H9 (cell line): ENCODE results near the gene WARS2. TPM values are rescaled to one million over a fixed set of nuclear protein-coding genes. Genes with fewer than 3 reads are reported as not detected.

Source experiments
- DNase-seq: peaks from one replicate; pipeline ENCODE4 v3.0.0-alpha.2; 2017
- H2AFZ ChIP-seq: one replicate; pipeline ENCODE4 v1.6.1; 2013; ENCODE audit warnings: mild to moderate bottlenecking, low read length, control low read depth, moderate library complexity
- H2AK5ac ChIP-seq: 2 replicates; pipeline ENCODE4 v1.6.1; 2013; ENCODE audit warnings: low read length, control low read depth, mixed read lengths; ENCODE audit not compliant: insufficient read length
- H2BK120ac ChIP-seq: one replicate; pipeline ENCODE4 v1.6.1; 2013; ENCODE audit warnings: low read depth, mild to moderate bottlenecking, low read length, control low read depth, inconsistent platforms; ENCODE audit not compliant: poor library complexity, severe bottlenecking
- H2BK12ac ChIP-seq: 2 replicates; pipeline ENCODE4 v1.6.1; 2013; ENCODE audit warnings: low read length, control low read depth, mixed read lengths, low read depth; ENCODE audit not compliant: insufficient read length
- H2BK15ac ChIP-seq: 2 replicates; pipeline ENCODE4 v1.6.1; 2013; ENCODE audit warnings: low read depth, low read length, control low read depth
- H2BK20ac ChIP-seq: one replicate; pipeline ENCODE4 v1.6.1; 2013; ENCODE audit warnings: low read depth, mild to moderate bottlenecking, low read length, control low read depth, inconsistent platforms; ENCODE audit not compliant: poor library complexity, severe bottlenecking
- H2BK5ac ChIP-seq: 2 replicates; pipeline ENCODE4 v1.6.1; 2013; ENCODE audit warnings: low read length, control low read depth, mixed read lengths; ENCODE audit not compliant: insufficient read length
- H3K14ac ChIP-seq: 2 replicates; pipeline ENCODE4 v1.6.1; 2013; ENCODE audit warnings: low read length, control low read depth; ENCODE audit not compliant: insufficient read depth
- H3K18ac ChIP-seq: 2 replicates; pipeline ENCODE4 v1.6.1; 2013; ENCODE audit warnings: low read depth, mild to moderate bottlenecking, mixed read lengths, low read length, control low read depth; ENCODE audit not compliant: insufficient read length
- H3K23ac ChIP-seq: 2 replicates; pipeline ENCODE4 v1.6.1; 2013; ENCODE audit warnings: low read length, control low read depth, mixed read lengths, low read depth; ENCODE audit not compliant: insufficient read length
- H3K23me2 ChIP-seq: 2 replicates; pipeline ENCODE4 v1.6.1; 2013; ENCODE audit warnings: low read depth, mild to moderate bottlenecking, mixed read lengths, low read length, control low read depth; ENCODE audit not compliant: insufficient read length, poor library complexity, severe bottlenecking
- H3K27ac ChIP-seq: 2 replicates; pipeline ENCODE4 v1.5.1; 2013; ENCODE audit warnings: low read length, control low read depth, mixed read lengths, low read depth; ENCODE audit not compliant: insufficient read length
- H3K27me3 ChIP-seq: 2 replicates; pipeline ENCODE4 v1.6.1; 2013; ENCODE audit warnings: low read length, control low read depth, inconsistent platforms; ENCODE audit not compliant: insufficient read depth
- H3K4ac ChIP-seq: 2 replicates; pipeline ENCODE4 v1.6.1; 2013; ENCODE audit warnings: low read depth, mild to moderate bottlenecking, control low read depth, inconsistent platforms, low read length, moderate library complexity
- H3K4me1 ChIP-seq: 2 replicates; pipeline ENCODE4 v1.6.1; 2013; ENCODE audit warnings: low read length, control low read depth, inconsistent platforms; ENCODE audit not compliant: insufficient read depth
- H3K4me2 ChIP-seq: 2 replicates; pipeline ENCODE4 v1.6.1; 2013; ENCODE audit warnings: low read length, control low read depth, mixed read lengths; ENCODE audit not compliant: insufficient read length, insufficient read depth
- H3K56ac ChIP-seq: 2 replicates; pipeline ENCODE4 v1.6.1; 2013; ENCODE audit warnings: low read depth, mild to moderate bottlenecking, mixed read lengths, low read length, control low read depth; ENCODE audit not compliant: insufficient read length
- H3K79me1 ChIP-seq: 2 replicates; pipeline ENCODE4 v1.6.1; 2013; ENCODE audit warnings: low read depth, mild to moderate bottlenecking, moderate library complexity, low read length, control low read depth, inconsistent platforms; ENCODE audit not compliant: insufficient read depth, poor library complexity, severe bottlenecking
- H3K79me2 ChIP-seq: 2 replicates; pipeline ENCODE4 v1.6.1; 2013; ENCODE audit warnings: low read length, control low read depth, inconsistent platforms; ENCODE audit not compliant: insufficient read depth
- H3K9ac ChIP-seq: 2 replicates; pipeline ENCODE4 v1.6.1; 2013; ENCODE audit warnings: low read length, control low read depth, mixed read lengths; ENCODE audit not compliant: insufficient read length; ENCODE audit errors: extremely low read depth
- H3K9me3 ChIP-seq: one replicate; pipeline ENCODE4 v1.6.1; 2013; ENCODE audit warnings: low read depth, low read length, inconsistent platforms; ENCODE audit not compliant: control insufficient read depth
- H3T11ph ChIP-seq: one replicate; pipeline ENCODE4 v1.6.1; 2013; ENCODE audit warnings: mild to moderate bottlenecking, low read length, control low read depth, inconsistent platforms
- H4K20me1 ChIP-seq: one replicate; pipeline ENCODE4 v1.6.1; 2013; ENCODE audit not compliant: control insufficient read depth, insufficient read length, insufficient read depth
- H4K5ac ChIP-seq: 2 replicates; pipeline ENCODE4 v1.6.1; 2013; ENCODE audit warnings: low read depth, mild to moderate bottlenecking, mixed read lengths, low read length, control low read depth; ENCODE audit not compliant: insufficient read length
- H4K8ac ChIP-seq: replicated peaks from 2 replicates; pipeline ENCODE4 v1.6.1; 2013; ENCODE audit warnings: low read length, control low read depth, mixed read lengths, low read depth; ENCODE audit not compliant: insufficient read length
- H4K91ac ChIP-seq: 2 replicates; pipeline ENCODE4 v1.6.1; 2013; ENCODE audit warnings: low read depth, mild to moderate bottlenecking, moderate library complexity, mixed read lengths, low read length, control low read depth; ENCODE audit not compliant: insufficient read length
- H3K27ac Mint-ChIP-seq, 3 experiments: 2 replicates in 2 of 3; 3 replicates in 1 of 3; pipeline ENCODE4 v1.8.0; 2020 to 2021; ENCODE audit warnings: mixed read lengths in 3 of 3, mild to moderate bottlenecking in 1 of 3, moderate library complexity in 1 of 3
- H3K27me3 Mint-ChIP-seq: 2 replicates; pipeline ENCODE4 v1.8.0; 2021; ENCODE audit warnings: low read depth, mild to moderate bottlenecking, moderate library complexity, mixed read lengths
- H3K36me3 Mint-ChIP-seq, 3 experiments: 2 replicates in 2 of 3; 3 replicates in 1 of 3; pipeline ENCODE4 v1.8.0; 2020 to 2021; ENCODE audit warnings: low read depth in 3 of 3, mixed read lengths in 3 of 3; ENCODE audit not compliant: insufficient read depth in 1 of 3
- H3K4me1 Mint-ChIP-seq, 2 experiments: 2 replicates each; pipeline ENCODE4 v1.8.0; 2020; ENCODE audit warnings: mixed read lengths in 2 of 2
- H3K4me3 Mint-ChIP-seq, 2 experiments: 2 replicates in 1 of 2; 3 replicates in 1 of 2; pipeline ENCODE4 v1.8.0; 2020 to 2021; ENCODE audit warnings: mild to moderate bottlenecking in 2 of 2, mixed read lengths in 2 of 2, moderate library complexity in 1 of 2
- H3K9me3 Mint-ChIP-seq, 2 experiments: 2 replicates in 1 of 2; 3 replicates in 1 of 2; pipeline ENCODE4 v1.8.0; 2020; ENCODE audit warnings: mild to moderate bottlenecking in 2 of 2, mixed read lengths in 2 of 2, moderate library complexity in 1 of 2
- WGBS: extraction: QIAGEN DNeasy Blood & Tissue Kit; methylation state at CpG from one replicate; pipeline ENCODE4 v1.1.7; 2013; ENCODE audit warnings: missing lambda C conversion rate, low lambda C conversion rate, mixed read lengths; ENCODE audit not compliant: insufficient read length; ENCODE audit errors: extremely low coverage; 5-methylcytosine and 5-hydroxymethylcytosine counted together
- total RNA-seq: library from RNA; stranded (reverse); gene quantifications from 2 replicates; pipeline ENCODE4 v1.2.1, GENCODE V29; 2021
- TF ChIP-seq, protein P1 (sequence below): fragments of 200-600 bp; sonication (generic); conservative IDR thresholded peaks from 3 replicates; pipeline ENCODE4 v1.8.0; 2021; ENCODE audit warnings: antibody characterized with exemption, mild to moderate bottlenecking

WARS2 gene
- total RNA-seq, 1 experiment from 2014 or later, result 9.7 TPM

DNA sequence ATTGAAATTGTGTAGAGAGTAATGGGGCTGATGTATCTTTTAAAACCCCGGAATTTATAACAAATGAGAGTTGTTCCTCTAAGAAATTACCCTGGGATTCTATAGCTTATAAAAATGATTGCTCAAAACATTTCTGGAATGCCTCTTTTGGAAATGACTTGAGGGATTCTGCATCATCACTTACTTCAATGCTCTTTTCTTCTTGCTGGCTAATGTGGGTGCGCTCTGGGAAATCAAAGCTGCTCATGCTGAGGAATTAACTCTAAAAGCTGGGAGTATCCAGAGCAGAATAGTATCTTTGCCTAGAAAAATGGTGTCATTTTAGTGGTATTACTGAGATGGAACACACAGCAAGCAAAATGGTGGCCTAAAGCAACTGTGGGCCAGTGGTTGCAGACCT is 129.3 kb downstream of the WARS2 start:
- Histone ChIP-seq H3K9me3 (no peaks in the 10 kb centered on the region), H4K5ac (no peak overlapping the region), H4K8ac (no peak overlapping the region), H3K27me3 (peaks cover 25% of the 10 kb centered on the region), H2AK5ac (no peak overlapping the region), H3K23me2 (no peaks in the 10 kb centered on the region), H2BK5ac (no peak overlapping the region), H2BK120ac (no peak overlapping the region), H4K91ac (no peak overlapping the region), H4K20me1 (no peaks in the 10 kb centered on the region), H3K9ac (no peak overlapping the region), H2BK20ac (no peak overlapping the region), H3K4me2 (no peak overlapping the region), H3K79me1 (no peaks in the 10 kb centered on the region), H3K56ac (no peak overlapping the region), H3K79me2 (no peaks in the 10 kb centered on the region), H3K4me1 (no peaks in the 10 kb centered on the region), H3K27ac (no peak overlapping the region), H3K4ac (no peak overlapping the region), H2BK15ac (no peak overlapping the region), H3K23ac (no peak overlapping the region), H3T11ph (no peak overlapping the region), H2AFZ (no peak overlapping the region), H3K18ac (no peak overlapping the region), H2BK12ac (no peak overlapping the region), H3K14ac (no peak overlapping the region)
- H3K4me1 Mint-ChIP-seq, result peaks cover 14 to 21% of the 10 kb centered on the region in 2 experiments
- no CpG with 5 or more reads among the region's 2 CpGs for WGBS
- no peak overlapping the region for H3K27ac Mint-ChIP-seq
- peaks cover 71% of the 10 kb centered on the region for H3K27me3 Mint-ChIP-seq
- DNase-seq, result no peak
- TF ChIP-seq, protein P1, sequence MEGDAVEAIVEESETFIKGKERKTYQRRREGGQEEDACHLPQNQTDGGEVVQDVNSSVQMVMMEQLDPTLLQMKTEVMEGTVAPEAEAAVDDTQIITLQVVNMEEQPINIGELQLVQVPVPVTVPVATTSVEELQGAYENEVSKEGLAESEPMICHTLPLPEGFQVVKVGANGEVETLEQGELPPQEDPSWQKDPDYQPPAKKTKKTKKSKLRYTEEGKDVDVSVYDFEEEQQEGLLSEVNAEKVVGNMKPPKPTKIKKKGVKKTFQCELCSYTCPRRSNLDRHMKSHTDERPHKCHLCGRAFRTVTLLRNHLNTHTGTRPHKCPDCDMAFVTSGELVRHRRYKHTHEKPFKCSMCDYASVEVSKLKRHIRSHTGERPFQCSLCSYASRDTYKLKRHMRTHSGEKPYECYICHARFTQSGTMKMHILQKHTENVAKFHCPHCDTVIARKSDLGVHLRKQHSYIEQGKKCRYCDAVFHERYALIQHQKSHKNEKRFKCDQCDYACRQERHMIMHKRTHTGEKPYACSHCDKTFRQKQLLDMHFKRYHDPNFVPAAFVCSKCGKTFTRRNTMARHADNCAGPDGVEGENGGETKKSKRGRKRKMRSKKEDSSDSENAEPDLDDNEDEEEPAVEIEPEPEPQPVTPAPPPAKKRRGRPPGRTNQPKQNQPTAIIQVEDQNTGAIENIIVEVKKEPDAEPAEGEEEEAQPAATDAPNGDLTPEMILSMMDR, result no peak
- no peaks in the 10 kb centered on the region; a peak in 1 of 5 replicates for H3K9me3 Mint-ChIP-seq
- no peaks in the 10 kb centered on the region for H3K36me3 Mint-ChIP-seq
- H3K4me3 Mint-ChIP-seq, result no peak overlapping the region
